Stimulated activated CD4-positive, alpha-beta T cell treated with anti-CD3 and anti-CD28 coated beads, TNF-alpha, amount 100 ng/mL, for 24 hours (primary cell): ENCODE data around the gene SMAGP.
"Not testable (repeated sequence)": the region's sequence is repeated elsewhere in the genome, so short reads cannot be mapped to it uniquely, and the experiment has no call there.

Experiments
- DNase-seq, 3 experiments: peaks; one replicate each; pipeline ENCODE4 v3.0.0-alpha.2; 2020; ENCODE audit warnings: low read depth in 3 of 3

The SMAGP gene

GRCh38 chr12:51264297-51264696 lies 5.9 kb downstream of the SMAGP start:
- DNase-seq = no peak

- no peak for DNase-seq
Observed at GRCh38 chr12:51263341-51263740, 6.9 kb downstream of the SMAGP start.

- DNase-seq = no peak
Observed at GRCh38 chr12:51262758-51263177, 7.4 kb downstream of the SMAGP start.

- DNase-seq = not testable (repeated sequence)
Observed at GRCh38 chr12:51259600-51259999, 10.6 kb downstream of the SMAGP start.

GRCh38 chr12:51254536-51254935 lies 15.7 kb downstream of the SMAGP start:
- no peak for DNase-seq

- no peak for DNase-seq
Observed at GRCh38 chr12:51253276-51253675, 16.9 kb downstream of the SMAGP start.

- no peak for DNase-seq
Observed at GRCh38 chr12:51247523-51248206, 22.6 kb downstream of the SMAGP start.

- DNase-seq = no peak
Observed at GRCh38 chr12:51246254-51246853, 23.9 kb downstream of the SMAGP start.

- no peak for DNase-seq
Observed at GRCh38 chr12:51245476-51246253, 24.6 kb downstream of the SMAGP start.

GRCh38 chr12:51244269-51244668 lies 25.9 kb downstream of the SMAGP start:
- DNase-seq = no peak

GRCh38 chr12:51242876-51243275 lies 27.3 kb downstream of the SMAGP start:
- no peak for DNase-seq

GRCh38 chr12:51242120-51242519 lies 28.1 kb downstream of the SMAGP start:
- no peak for DNase-seq

- no peak for DNase-seq
Observed at GRCh38 chr12:51240971-51241370, 29.2 kb downstream of the SMAGP start.

- DNase-seq = peak; percentile 85 to 97 (median 92)
Observed at GRCh38 chr12:51238510-51239334, 31.5 kb downstream of the SMAGP start, which contains the start of gene DAZAP2. Gene DAZAP2, plus strand, starts transcription at chr12:51238826. Its CDS starts 82 bp downstream, at chr12:51238908.

GRCh38 chr12:51238037-51238509 lies 32.1 kb downstream of the SMAGP start:
- no peak for DNase-seq

GRCh38 chr12:51234530-51234929 lies 35.7 kb downstream of the SMAGP start:
- no peak for DNase-seq

- no peak for DNase-seq
Observed at GRCh38 chr12:51232642-51233041, 37.6 kb downstream of the SMAGP start.

GRCh38 chr12:51229116-51229809 lies 41.0 kb downstream of the SMAGP start:
- no peak for DNase-seq

- no peak for DNase-seq
Observed at GRCh38 chr12:51227962-51228361, 42.3 kb downstream of the SMAGP start.

- not testable (repeated sequence) for DNase-seq
Observed at GRCh38 chr12:51227112-51227511, 43.1 kb downstream of the SMAGP start.

- no peak for DNase-seq
Observed at GRCh38 chr12:51225771-51226170, 44.4 kb downstream of the SMAGP start.
